ENCODE measurements around the gene COG2. TPM values are rescaled to one million over a fixed set of nuclear protein-coding genes. Genes with fewer than 3 reads are reported as not detected.

The COG2 gene
- total RNA-seq, 1 donor from 2014 or later, result 20.4 TPM

GRCh38 chr1:230634384-230634783, 7.9 kb upstream of the COG2 start:
- H3K4me3 ChIP-seq, result no peak overlapping the region
- no peaks in the 10 kb centered on the region for H3K27me3 ChIP-seq
- H3K4me1 ChIP-seq, result no peaks in the 10 kb centered on the region
- no peak for TF ChIP-seq POLR2A (IDR thresholded peaks at IDR 0.05)
- no peak for TF ChIP-seq POLR2AphosphoS5 (IDR thresholded peaks at IDR 0.05; ENCODE audit: insufficient read depth in 1 of 2, low read depth in 1 of 2)
- TF ChIP-seq CTCF (IDR thresholded peaks at IDR 0.05), result no peak
- no peak overlapping the region for H3K27ac ChIP-seq
- intact Hi-C loops (cut with DNase I), result loop anchor here (5.0 kb wide), 1 partner anchor 672 kb away; no protein-coding TSS in a partner anchor
- H3K36me3 ChIP-seq, result no peaks in the 10 kb centered on the region
- no peak for DNase-seq (ENCODE audit: extremely low spot score in 2 of 2)
- no peaks in the 10 kb centered on the region for H3K9me3 ChIP-seq

- H3K27me3 ChIP-seq, result no peaks in the 10 kb centered on the region
- TF ChIP-seq CTCF (IDR thresholded peaks at IDR 0.05) (no peak), POLR2AphosphoS5 (IDR thresholded peaks at IDR 0.05; ENCODE audit: insufficient read depth in 1 of 2, low read depth in 1 of 2) (no peak), POLR2A (IDR thresholded peaks at IDR 0.05) (no peak)
- H3K4me3 ChIP-seq, result no peak overlapping the region
- H3K4me1 ChIP-seq, result no peaks in the 10 kb centered on the region
- H3K36me3 ChIP-seq, result no peaks in the 10 kb centered on the region
- no peak overlapping the region for H3K27ac ChIP-seq
- intact Hi-C loops (cut with DNase I), result no loop called here
- H3K9me3 ChIP-seq, result no peaks in the 10 kb centered on the region
- DNase-seq (ENCODE audit: extremely low spot score in 2 of 2), result no peak
Measured at GRCh38 chr1:230636575-230637148, 5.6 kb upstream of the COG2 start.

- Histone ChIP-seq H3K27me3 (no peaks in the 10 kb centered on the region), H3K9me3 (no peaks in the 10 kb centered on the region), H3K27ac (no peak overlapping the region), H3K4me1 (peaks cover 23% of the 10 kb centered on the region), H3K4me3 (no peak overlapping the region), H3K36me3 (no peaks in the 10 kb centered on the region)
- intact Hi-C loops (cut with DNase I), result loop anchor here (5.0 kb wide), 1 partner anchor 133 kb away; no protein-coding TSS in a partner anchor
- DNase-seq (ENCODE audit: extremely low spot score in 2 of 2), result no peak
- no peak for TF ChIP-seq POLR2AphosphoS5 (IDR thresholded peaks at IDR 0.05; ENCODE audit: insufficient read depth in 1 of 2, low read depth in 1 of 2)
- no peak for TF ChIP-seq CTCF (IDR thresholded peaks at IDR 0.05)
- TF ChIP-seq POLR2A (IDR thresholded peaks at IDR 0.05), result no peak
Measured at GRCh38 chr1:230639714-230640209, 2.5 kb upstream of the COG2 start.

- no peaks in the 10 kb centered on the region for H3K9me3 ChIP-seq
- no peak overlapping the region for H3K4me3 ChIP-seq
- TF ChIP-seq POLR2A (IDR thresholded peaks at IDR 0.05) (no peak), CTCF (IDR thresholded peaks at IDR 0.05) (no peak), POLR2AphosphoS5 (IDR thresholded peaks at IDR 0.05; ENCODE audit: insufficient read depth in 1 of 2, low read depth in 1 of 2) (no peak)
- no peaks in the 10 kb centered on the region for H3K36me3 ChIP-seq
- H3K27ac ChIP-seq, result no peak overlapping the region
- intact Hi-C loops (cut with DNase I), result loop anchor here (5.0 kb wide), 1 partner anchor 131 kb away; no protein-coding TSS in a partner anchor
- H3K27me3 ChIP-seq, result no peaks in the 10 kb centered on the region
- peaks cover 31% of the 10 kb centered on the region for H3K4me1 ChIP-seq
- DNase-seq (ENCODE audit: extremely low spot score in 2 of 2), result no peak
Measured at GRCh38 chr1:230641346-230641745, 935 bp upstream of the COG2 start.

- Histone ChIP-seq H3K27ac (no peak overlapping the region), H3K4me3 (peak overlapping the region; percentile 62 to 92), H3K27me3 (no peaks in the 10 kb centered on the region), H3K36me3 (no peaks in the 10 kb centered on the region), H3K4me1 (peaks cover 34% of the 10 kb centered on the region), H3K9me3 (no peaks in the 10 kb centered on the region)
- intact Hi-C loops (cut with DNase I), result loop anchor here (5.0 kb wide), 1 partner anchor 130 kb away; no protein-coding TSS in a partner anchor
- TF ChIP-seq POLR2AphosphoS5 (IDR thresholded peaks at IDR 0.05; ENCODE audit: insufficient read depth in 1 of 2, low read depth in 1 of 2) (no peak), POLR2A (IDR thresholded peaks at IDR 0.05) (no peak), CTCF (IDR thresholded peaks at IDR 0.05) (no peak)
- DNase-seq (ENCODE audit: extremely low spot score in 2 of 2), result no peak
Measured at GRCh38 chr1:230641900-230642262, 400 bp upstream of the COG2 start.
